Thymus (tissue), 11 donors: ENCODE data around the gene CMTM4. TPM values are rescaled to one million over a fixed set of nuclear protein-coding genes. Genes with fewer than 3 reads are reported as not detected.
"Not testable (repeated sequence)": the region's sequence is repeated elsewhere in the genome, so short reads cannot be mapped to it uniquely, and the experiment has no call there.

Experiments
- DNase-seq, 9 donors: peaks; one replicate each; pipeline ENCODE4 v3.0.0-alpha.2; 2013; ENCODE audit warnings: low spot score in 9 of 9, low read depth in 6 of 9, missing footprints in 1 of 9
- H3K27ac ChIP-seq, 2 donors: one replicate each; pipeline ENCODE4 v1.5.1; 2013; ENCODE audit warnings: control low read depth in 1 of 2, low read depth in 1 of 2, low read length in 1 of 2, mild to moderate bottlenecking in 1 of 2, moderate library complexity in 1 of 2
- H3K27me3 ChIP-seq, 2 donors: one replicate each; pipeline ENCODE4 v1.5.1; 2013; ENCODE audit warnings: low read length in 1 of 2; ENCODE audit not compliant: control insufficient read depth in 2 of 2, insufficient read depth in 1 of 2
- H3K36me3 ChIP-seq, 2 donors: one replicate each; pipeline ENCODE4 v1.5.1; 2013; ENCODE audit warnings: low read length in 1 of 2, mild to moderate bottlenecking in 1 of 2, moderate library complexity in 1 of 2; ENCODE audit not compliant: control insufficient read depth in 2 of 2, insufficient read depth in 2 of 2
- H3K4me1 ChIP-seq, 2 donors: one replicate each; pipeline ENCODE4 v1.5.1; 2013; ENCODE audit warnings: low read length in 2 of 2; ENCODE audit not compliant: control insufficient read depth in 2 of 2, insufficient read depth in 2 of 2
- H3K4me3 ChIP-seq, 2 donors: one replicate each; pipeline ENCODE4 v1.5.1; 2013; ENCODE audit warnings: low read length in 2 of 2, control low read depth in 1 of 2, mild to moderate bottlenecking in 1 of 2
- H3K9me3 ChIP-seq, 2 donors: one replicate each; pipeline ENCODE4 v1.5.1; 2013; ENCODE audit warnings: low read length in 1 of 2, mild to moderate bottlenecking in 1 of 2; ENCODE audit not compliant: control insufficient read depth in 2 of 2, insufficient read depth in 1 of 2
- WGBS: extraction: QIAGEN DNeasy Blood & Tissue Kit; methylation state at CpG from one replicate; pipeline ENCODE4 v1.1.7; 2013; 5-methylcytosine and 5-hydroxymethylcytosine counted together
- polyA plus RNA-seq: library from polyadenylated mRNA; stranded (reverse); fragments of 200-250 nt; gene quantifications from one replicate; pipeline ENCODE4 v1.2.3, GENCODE V29; 2013
- total RNA-seq: library from RNA; stranded (reverse); fragments of 120-200 nt; gene quantifications from one replicate; pipeline ENCODE4 v1.2.4, GENCODE V29; 2013
- donor health status: healthy.

Gene CMTM4
- total and polyA plus RNA-seq, 2 donors = 2.2 to 3.4 TPM

- DNase-seq = not testable (repeated sequence)
- 95% methylated on average over 3 of the region's 3 CpGs for WGBS
- peaks cover 20 to 51% of the 10 kb centered on the region in 2 donors for H3K36me3 ChIP-seq
Measured at GRCh38 chr16:66567270-66567669, 129.3 kb downstream of the CMTM4 start.

DNA sequence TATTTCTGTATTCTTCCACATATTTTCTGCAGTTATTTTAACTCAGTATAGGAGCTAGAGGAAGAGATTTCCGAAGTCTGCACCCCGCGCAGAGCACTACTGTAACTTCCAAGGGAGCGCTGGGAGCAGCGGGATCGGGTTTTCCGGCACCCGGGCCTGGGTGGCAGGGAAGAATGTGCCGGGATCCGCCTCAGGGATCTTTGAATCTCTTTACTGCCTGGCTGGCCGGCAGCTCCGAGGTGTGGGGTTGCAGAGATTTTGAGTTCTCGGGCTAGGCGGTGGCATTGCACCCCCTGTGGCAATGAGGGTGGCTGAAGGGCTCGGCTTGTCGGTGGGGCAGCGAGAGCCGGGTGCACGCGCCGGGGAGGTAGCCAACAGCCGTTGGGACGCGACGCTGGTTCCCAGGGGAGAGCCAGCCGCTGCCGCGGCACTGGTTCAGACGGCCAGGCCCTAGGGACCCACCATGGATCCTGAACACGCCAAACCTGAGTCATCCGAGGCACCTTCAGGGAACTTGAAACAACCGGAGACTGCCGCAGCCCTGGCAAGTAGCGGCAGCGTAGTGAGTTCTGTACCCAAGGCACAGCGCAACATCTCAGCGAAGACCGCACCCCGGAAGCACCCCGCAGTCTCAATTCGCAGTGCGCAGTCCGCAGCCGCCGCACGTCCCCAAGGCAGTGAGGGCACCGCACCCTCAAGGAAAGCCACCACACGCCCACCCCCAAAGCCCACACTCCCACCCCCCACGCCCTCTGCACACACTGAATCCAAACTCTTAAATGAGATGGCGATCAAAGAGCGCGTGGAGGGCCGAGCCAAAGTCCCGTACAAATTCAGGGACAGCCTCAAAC, 130.3 kb downstream of the CMTM4 start, which contains the start of gene CMTM1:
TSS of gene CMTM1 (plus strand) at position 389 of the 851 bp plus-strand sequence. CDS start at position 464, 75 bp downstream.
- Histone ChIP-seq H3K4me3 (no peak within 1 kb of the TSS), H3K4me1 (peaks cover 2 to 11% of the 10 kb centered on the region in 2 donors), H3K36me3 (peaks cover 20 to 49% of the 10 kb centered on the region in 2 donors), H3K9me3 (no peaks in the 10 kb centered on the region), H3K27me3 (no peaks in the 10 kb centered on the region), H3K27ac (no peak within 1 kb of the TSS)
- DNase-seq = no peak
- WGBS = 98% methylated on average over 54 of the region's 54 CpGs

More at GRCh38 chr16:66567270-66567669, 129.3 kb downstream of the CMTM4 start:
- H3K4me3 ChIP-seq, H3K27ac ChIP-seq, H3K27me3 ChIP-seq, H3K4me1 ChIP-seq, H3K9me3 ChIP-seq: not testable (repeated sequence)

Other genes with a start within 250 kb of the CMTM4 start
- 11.9 TPM for gene TK2, start 146.6 kb downstream of the CMTM4 start, total RNA-seq
- 15.9 TPM for gene TK2, start 146.6 kb downstream of the CMTM4 start, polyA plus RNA-seq
- gene CKLF, start 144.2 kb downstream of the CMTM4 start, total RNA-seq = 126 TPM
- 53.8 TPM for gene CKLF, start 144.2 kb downstream of the CMTM4 start, polyA plus RNA-seq
- gene CMTM1, start 130.3 kb downstream of the CMTM4 start, total RNA-seq = 5.1 TPM
- gene CMTM1, start 130.3 kb downstream of the CMTM4 start, polyA plus RNA-seq = 0.64 TPM
- gene CMTM2, start 117.3 kb downstream of the CMTM4 start, total RNA-seq = 0.94 TPM
- gene CMTM2, start 117.3 kb downstream of the CMTM4 start, polyA plus RNA-seq = 1.3 TPM
- gene CMTM3, start 92.0 kb downstream of the CMTM4 start, total RNA-seq = 15.9 TPM
- 55.4 TPM for gene CMTM3, start 92.0 kb downstream of the CMTM4 start, polyA plus RNA-seq
- 24.1 TPM for gene DYNC1LI2, start 54.9 kb upstream of the CMTM4 start, total RNA-seq
- 44.9 TPM for gene DYNC1LI2, start 54.9 kb upstream of the CMTM4 start, polyA plus RNA-seq
- 0.09 TPM for gene TERB1, start 104.8 kb upstream of the CMTM4 start, total RNA-seq
- gene TERB1, start 104.8 kb upstream of the CMTM4 start, polyA plus RNA-seq = 0.07 TPM
- 70.4 TPM for gene NAE1, start 134.2 kb upstream of the CMTM4 start, total RNA-seq
- gene NAE1, start 134.2 kb upstream of the CMTM4 start, polyA plus RNA-seq = 55.3 TPM
- gene CA7, start 147.7 kb upstream of the CMTM4 start, total RNA-seq = 0.19 TPM
- gene CA7, start 147.7 kb upstream of the CMTM4 start, polyA plus RNA-seq = 0.80 TPM
- 2.5 TPM for gene PDP2, start 183.8 kb upstream of the CMTM4 start, total RNA-seq
- 2.8 TPM for gene PDP2, start 183.8 kb upstream of the CMTM4 start, polyA plus RNA-seq
- gene CDH16, start 222.1 kb upstream of the CMTM4 start, total RNA-seq = 0.05 TPM
- gene CDH16, start 222.1 kb upstream of the CMTM4 start, polyA plus RNA-seq = 0.78 TPM
- gene RRAD, start 228.8 kb upstream of the CMTM4 start, total RNA-seq = 0.85 TPM
- 13.3 TPM for gene RRAD, start 228.8 kb upstream of the CMTM4 start, polyA plus RNA-seq
- 118 TPM for gene CIAO2B, start 237.7 kb upstream of the CMTM4 start, total RNA-seq
- gene CIAO2B, start 237.7 kb upstream of the CMTM4 start, polyA plus RNA-seq = 141 TPM
- gene CES2, start 238.8 kb upstream of the CMTM4 start, total RNA-seq = 15.8 TPM
- gene CES2, start 238.8 kb upstream of the CMTM4 start, polyA plus RNA-seq = 16.7 TPM